NCI-H2107 (cell line): ENCODE results near the gene TANGO2.

Experiments used
- DNase-seq: peaks from one replicate; lab custom pipeline; 2025; lab: John Stamatoyannopoulos, UW

TANGO2 gene

GRCh38 chr22:20044495-20045151 is 23.7 kb downstream of the TANGO2 start:
- DNase-seq: no peak

GRCh38 chr22:20046730-20047129 is 25.8 kb downstream of the TANGO2 start:
- DNase-seq: no peak

DNA sequence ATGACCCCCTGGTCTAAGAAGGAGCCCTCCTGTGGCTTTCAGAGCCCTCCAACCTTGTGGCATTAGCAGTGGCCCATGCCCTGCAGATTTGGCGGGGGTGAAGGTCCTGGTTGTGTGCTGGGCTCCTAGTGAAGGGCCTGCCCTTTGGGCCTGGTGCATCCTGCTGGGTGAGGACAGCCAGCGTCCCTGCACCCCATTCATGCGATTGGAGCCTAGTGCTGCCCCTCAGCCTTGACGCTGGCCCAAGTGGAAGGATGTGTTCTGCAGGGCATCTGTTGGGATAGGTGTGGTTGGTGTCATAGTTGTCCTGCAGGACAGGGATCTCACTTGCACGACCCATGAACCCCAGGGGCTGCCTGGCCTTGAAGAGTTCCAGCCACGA is 31.0 kb downstream of the TANGO2 start:
- DNase-seq: no peak

GRCh38 chr22:20052309-20053259 is 31.7 kb downstream of the TANGO2 start:
- DNase-seq: no peak

DNA sequence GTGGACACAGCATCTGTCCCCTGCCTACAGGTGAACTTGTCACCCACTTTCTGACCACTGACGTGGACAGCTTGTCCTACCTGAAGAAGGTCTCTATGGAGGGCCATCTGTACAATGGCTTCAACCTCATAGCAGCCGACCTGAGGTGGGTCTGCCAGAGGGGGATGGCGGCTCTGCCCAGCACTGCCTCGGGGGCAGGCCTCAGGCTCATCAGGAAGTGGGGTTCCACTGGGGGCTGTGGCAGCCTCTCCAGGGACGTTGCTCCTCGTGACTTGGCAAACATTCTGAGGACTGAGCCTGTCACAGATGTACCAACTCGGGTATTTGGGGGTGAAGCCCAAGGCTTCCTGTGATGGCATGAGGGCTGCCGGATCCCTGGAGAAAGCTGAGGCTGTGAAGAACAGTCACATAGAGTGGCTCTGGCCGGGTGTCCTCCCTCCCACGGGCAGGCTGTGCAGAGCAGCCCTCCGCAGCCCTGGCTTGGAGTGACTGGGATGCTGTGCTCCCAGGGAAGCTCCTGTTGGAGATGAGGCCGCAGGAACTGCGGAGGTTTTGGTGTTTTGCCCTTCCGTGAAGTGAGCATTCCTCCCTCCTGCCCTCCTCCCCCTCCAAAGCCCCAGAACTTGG is 32.6 kb downstream of the TANGO2 start:
- DNase-seq: no peak

DNA sequence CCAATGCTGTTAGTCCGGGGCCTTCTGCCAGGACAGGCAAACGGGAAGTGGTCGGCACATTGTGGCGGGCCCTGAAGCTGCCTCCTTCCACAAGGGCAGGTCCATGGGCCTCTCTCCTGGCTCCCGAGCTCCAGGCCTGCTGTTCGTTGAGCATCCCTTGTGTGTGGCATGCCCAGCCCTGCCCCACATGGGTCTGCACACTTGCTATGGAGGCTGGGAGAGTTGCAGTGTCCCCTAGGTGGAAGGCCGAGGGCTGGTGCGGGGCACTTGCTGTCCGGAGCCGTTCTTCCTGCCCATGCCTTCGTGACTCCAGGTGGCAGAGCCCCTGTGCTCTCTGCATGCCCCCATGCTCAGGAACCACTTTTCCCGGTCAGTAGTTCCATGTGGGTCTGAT is 33.1 kb downstream of the TANGO2 start:
- no peak for DNase-seq

- DNase-seq: no peak
Observed at GRCh38 chr22:20054485-20054884, 33.6 kb downstream of the TANGO2 start.

DNA sequence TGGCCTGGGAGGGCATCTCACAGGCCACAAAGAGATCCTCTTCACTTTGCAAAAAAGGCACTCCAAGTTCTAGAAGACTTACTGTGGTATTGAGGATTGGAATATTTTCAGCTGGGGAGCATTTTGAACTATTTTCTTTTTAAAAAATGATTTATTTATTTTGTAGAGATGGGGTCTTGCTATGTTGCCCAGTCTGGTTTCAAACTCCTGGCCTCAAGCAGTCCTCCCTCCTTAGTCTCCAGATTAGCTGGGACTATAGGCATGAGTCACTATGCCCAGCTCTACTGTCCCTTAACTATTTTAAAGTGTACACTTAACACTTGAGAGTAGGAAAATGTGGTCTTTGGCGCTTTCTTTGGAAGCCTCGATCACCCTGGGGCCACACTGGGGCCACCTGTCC is 34.2 kb downstream of the TANGO2 start:
- no peak for DNase-seq

DNA sequence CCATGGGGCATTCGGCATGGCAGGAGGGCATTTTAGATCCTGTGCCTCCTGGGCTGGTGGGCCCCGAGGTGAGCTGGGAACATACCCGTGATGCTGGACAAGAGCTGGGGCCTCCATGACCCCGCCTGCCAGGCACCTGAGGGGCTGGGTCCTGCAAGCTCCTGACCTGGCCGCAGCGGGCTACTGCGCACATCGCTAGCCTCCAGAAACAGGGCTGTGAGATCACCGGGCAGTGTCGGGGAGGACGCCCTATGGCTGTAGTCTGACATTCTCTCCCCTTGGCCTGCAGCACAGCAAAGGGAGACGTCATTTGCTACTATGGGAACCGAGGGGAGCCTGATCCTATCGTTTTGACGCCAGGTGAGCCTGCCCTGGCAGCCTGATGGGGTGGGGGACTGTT is 34.7 kb downstream of the TANGO2 start:
- no peak for DNase-seq

GRCh38 chr22:20056161-20056560 is 35.3 kb downstream of the TANGO2 start:
- no peak for DNase-seq

GRCh38 chr22:20056696-20057386 is 35.9 kb downstream of the TANGO2 start:
- DNase-seq: no peak

DNA sequence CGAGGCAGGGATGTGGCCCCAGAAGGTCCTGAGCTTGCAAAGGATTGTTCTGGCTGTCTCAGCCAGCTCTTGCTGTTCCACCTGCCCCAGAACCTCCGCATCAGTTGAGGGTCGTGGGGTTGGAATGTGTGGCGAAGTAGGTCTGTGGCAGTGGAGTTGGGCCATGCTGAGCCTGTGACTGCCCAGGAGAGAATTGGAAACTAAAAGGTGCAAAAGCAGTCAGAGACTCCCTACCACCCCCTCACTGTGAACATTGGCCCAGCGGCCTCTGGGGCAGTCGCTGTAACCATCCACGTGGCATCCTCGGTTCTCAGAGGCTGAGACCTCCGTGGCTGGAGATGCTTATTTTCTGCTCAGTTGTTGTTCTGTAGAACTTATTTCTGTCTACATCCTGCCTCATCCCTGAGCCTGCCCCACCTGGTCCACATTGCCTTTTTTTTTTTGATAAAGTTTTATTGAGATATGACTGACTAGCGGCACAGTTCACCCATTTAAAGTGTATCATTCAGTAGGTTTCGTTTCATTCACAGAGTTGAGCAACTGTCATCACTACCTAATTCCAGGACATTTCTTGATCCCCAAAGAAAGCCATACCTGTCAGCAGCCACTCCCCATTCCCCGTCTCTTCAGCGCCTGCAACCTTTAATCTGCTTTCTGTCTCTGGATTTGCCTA is 36.8 kb downstream of the TANGO2 start:
- no peak for DNase-seq

GRCh38 chr22:20058989-20059770 is 38.3 kb downstream of the TANGO2 start:
- no peak for DNase-seq

DNA sequence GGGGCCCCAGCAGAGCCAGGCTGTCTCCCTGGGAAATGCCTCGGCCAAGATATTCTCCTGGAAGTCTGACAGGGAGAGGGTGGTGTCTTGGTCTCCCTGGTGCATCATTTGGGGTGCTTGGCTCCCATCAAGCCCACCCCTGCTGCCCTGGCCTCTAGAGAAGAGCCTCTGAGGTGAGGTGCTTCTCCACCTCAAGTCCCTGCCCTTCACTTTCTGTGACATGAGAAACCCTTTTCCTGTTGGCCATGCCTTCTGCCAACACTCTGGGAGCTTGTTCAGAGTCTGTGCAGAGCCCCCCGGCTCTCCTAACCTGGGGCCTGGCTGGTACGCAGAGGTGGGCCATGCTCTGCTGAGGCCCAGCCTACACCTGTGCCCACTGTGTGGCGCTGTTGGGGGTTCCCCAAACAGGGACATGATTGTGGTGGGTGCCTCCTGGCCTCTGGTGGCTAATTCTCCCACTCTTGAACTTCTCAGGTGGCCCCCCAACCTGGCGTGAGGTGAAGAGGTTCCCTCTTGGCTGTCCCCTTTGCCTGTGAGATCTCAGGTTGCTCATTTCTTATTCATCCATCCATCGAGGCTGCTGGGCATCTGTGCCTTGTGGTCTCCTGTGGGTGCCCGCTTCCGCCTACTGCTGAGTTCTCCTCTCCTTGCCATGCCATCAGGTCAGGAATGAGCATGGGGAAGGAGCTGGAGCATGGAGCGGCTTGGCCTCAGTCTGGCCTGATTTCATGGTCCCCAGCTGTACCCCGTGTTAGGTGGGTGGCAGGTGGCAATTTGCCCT is 40.0 kb downstream of the TANGO2 start:
- no peak for DNase-seq

- no peak for DNase-seq
Observed at GRCh38 chr22:20061481-20061861, 40.6 kb downstream of the TANGO2 start.

GRCh38 chr22:20062043-20062765 is 41.3 kb downstream of the TANGO2 start:
- DNase-seq: no peak

GRCh38 chr22:20062766-20063083 is 41.8 kb downstream of the TANGO2 start:
- no peak for DNase-seq

DNA sequence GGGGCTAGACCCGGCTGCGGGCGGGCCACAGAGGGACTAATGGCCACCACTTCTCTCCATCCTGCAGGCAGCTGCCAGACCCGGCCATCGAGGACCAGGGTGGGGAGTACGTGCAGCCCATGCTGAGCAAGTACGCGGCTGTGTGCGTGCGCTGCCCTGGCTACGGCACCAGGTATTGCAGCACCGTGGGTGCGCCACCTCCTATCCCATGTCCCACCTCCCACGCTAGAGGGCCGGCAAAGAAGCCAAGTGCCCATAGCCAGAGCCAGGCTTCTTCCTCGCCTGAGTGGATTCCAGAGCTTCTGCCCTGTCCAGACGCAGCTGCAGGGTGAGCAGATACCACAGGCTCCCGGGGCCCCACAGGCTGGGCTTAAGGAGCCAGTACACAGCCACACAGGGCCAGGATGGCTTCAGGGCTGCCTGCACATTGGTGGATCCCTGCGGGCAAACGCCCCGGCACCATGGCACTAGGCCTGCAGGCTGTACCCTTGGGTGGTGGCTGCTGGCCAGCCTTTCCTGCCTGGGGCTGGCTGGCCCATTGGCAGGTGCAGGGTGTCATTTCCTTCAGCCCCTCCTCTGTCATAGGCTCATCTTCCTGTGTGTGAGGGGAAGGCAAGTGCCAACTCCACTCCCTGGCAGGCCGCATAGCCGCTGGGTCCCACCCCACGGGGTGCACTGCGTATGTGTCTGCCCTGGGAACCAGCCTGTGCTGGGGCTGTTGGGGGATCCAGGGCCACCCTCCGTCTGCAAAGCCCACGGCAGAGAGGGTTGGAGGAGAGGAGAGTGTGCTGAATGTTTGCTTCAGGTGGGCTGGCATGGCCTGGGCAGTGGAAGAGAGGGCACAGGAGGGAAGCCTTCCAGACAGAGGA is 42.6 kb downstream of the TANGO2 start:
- DNase-seq: no peak

- DNase-seq: no peak
Observed at GRCh38 chr22:20064140-20064480, 43.2 kb downstream of the TANGO2 start.
